VCaP (cell line): Measurements from ENCODE around the gene LMNTD1.

Experiments used
- H3K27ac ChIP-seq: fragments of 450-650 bp; 2 replicates; pipeline ENCODE4 v1.5.1; 2017
- TF ChIP-seq, protein P1 (sequence below): fragments of 450-650 bp; conservative IDR thresholded peaks from 2 replicates; pipeline ENCODE4 v1.5.1; 2017; ENCODE audit warnings: mild to moderate bottlenecking, moderate library complexity

Gene LMNTD1

DNA sequence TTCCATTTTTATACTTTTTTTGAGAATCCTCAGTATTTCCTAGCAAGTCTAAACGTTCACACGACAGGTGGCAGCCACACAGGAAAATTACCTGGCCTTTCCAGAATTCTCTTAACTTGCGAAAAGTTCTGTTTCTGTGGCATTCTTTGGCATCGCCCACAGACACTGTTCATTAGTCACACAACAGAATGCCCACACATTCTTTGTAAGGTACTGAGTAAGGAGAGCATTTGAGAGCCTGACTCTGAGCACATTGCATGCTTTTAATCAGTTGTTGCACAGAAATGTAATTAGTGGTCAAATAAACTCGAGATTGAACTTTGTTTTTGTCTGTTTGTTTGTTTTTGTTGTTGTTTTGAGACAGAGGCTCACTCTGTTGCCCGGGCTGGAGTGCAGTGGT, 52.4 kb downstream of the LMNTD1 start:
- H3K27ac ChIP-seq, result no peak overlapping the region
- TF ChIP-seq, protein P1, sequence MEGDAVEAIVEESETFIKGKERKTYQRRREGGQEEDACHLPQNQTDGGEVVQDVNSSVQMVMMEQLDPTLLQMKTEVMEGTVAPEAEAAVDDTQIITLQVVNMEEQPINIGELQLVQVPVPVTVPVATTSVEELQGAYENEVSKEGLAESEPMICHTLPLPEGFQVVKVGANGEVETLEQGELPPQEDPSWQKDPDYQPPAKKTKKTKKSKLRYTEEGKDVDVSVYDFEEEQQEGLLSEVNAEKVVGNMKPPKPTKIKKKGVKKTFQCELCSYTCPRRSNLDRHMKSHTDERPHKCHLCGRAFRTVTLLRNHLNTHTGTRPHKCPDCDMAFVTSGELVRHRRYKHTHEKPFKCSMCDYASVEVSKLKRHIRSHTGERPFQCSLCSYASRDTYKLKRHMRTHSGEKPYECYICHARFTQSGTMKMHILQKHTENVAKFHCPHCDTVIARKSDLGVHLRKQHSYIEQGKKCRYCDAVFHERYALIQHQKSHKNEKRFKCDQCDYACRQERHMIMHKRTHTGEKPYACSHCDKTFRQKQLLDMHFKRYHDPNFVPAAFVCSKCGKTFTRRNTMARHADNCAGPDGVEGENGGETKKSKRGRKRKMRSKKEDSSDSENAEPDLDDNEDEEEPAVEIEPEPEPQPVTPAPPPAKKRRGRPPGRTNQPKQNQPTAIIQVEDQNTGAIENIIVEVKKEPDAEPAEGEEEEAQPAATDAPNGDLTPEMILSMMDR, result no peak

- H3K27ac ChIP-seq, result no peak overlapping the region
- TF ChIP-seq, protein P1, result no peak
Measured at GRCh38 chr12:25497021-25497420, 56.1 kb downstream of the LMNTD1 start.

GRCh38 chr12:25496098-25496587, 56.9 kb downstream of the LMNTD1 start:
- H3K27ac ChIP-seq, result no peak overlapping the region
- TF ChIP-seq, protein P1, result no peak

GRCh38 chr12:25495331-25496097, 57.6 kb downstream of the LMNTD1 start:
- no peak overlapping the region for H3K27ac ChIP-seq

GRCh38 chr12:25494926-25495325, 58.2 kb downstream of the LMNTD1 start:
- H3K27ac ChIP-seq, result no peak overlapping the region
- TF ChIP-seq, protein P1, result no peak

More at GRCh38 chr12:25495331-25496097, 57.6 kb downstream of the LMNTD1 start:
- TF ChIP-seq, protein P1, result no peak

- TF ChIP-seq, protein P1, result no peak
- H3K27ac ChIP-seq, result no peak overlapping the region
Measured at GRCh38 chr12:25493682-25494081, 59.4 kb downstream of the LMNTD1 start.

DNA sequence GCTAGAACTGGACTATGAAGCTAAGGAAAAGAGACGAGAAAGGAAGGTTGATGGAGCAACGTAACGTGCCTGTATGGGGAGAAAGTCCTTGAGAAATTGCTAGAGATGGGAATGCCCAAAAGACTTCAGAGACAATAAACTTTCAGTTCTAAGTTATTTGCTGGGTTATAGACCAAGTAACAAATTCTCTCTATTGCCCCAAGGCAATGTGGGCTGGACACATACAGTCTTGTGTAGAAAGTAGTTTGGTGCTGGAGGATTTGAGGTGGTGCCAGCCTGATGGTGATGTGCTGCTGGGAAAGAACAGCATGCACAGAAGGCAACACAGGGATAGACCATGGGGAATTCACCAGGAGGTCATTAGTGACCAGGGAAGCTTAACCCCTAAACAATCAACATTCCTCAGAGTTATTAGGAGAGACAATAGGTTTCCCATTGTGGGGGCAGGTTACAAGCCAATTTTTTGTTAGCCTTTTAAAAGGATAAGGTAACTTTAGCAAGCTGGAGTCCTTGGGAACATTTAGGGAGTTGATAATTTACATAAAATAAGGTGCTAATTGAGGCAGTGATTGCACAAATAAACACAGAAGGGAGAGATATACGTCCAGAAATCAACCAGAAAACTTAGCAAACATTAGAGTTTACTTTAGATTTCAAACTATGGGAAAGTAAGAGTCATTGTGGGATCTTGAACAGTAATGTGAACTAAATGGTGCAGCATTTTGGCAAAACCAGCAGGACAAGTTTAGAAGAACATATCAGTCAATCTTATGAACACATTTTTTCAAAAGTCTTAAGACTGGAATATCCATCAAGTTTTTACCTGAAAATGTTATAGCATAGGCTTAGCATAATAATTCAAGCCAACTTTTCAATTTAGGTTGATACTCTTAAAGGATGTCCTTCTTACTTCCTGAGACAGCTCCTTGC, 61.4 kb downstream of the LMNTD1 start:
- TF ChIP-seq, protein P1, result no peak
- no peak overlapping the region for H3K27ac ChIP-seq

DNA sequence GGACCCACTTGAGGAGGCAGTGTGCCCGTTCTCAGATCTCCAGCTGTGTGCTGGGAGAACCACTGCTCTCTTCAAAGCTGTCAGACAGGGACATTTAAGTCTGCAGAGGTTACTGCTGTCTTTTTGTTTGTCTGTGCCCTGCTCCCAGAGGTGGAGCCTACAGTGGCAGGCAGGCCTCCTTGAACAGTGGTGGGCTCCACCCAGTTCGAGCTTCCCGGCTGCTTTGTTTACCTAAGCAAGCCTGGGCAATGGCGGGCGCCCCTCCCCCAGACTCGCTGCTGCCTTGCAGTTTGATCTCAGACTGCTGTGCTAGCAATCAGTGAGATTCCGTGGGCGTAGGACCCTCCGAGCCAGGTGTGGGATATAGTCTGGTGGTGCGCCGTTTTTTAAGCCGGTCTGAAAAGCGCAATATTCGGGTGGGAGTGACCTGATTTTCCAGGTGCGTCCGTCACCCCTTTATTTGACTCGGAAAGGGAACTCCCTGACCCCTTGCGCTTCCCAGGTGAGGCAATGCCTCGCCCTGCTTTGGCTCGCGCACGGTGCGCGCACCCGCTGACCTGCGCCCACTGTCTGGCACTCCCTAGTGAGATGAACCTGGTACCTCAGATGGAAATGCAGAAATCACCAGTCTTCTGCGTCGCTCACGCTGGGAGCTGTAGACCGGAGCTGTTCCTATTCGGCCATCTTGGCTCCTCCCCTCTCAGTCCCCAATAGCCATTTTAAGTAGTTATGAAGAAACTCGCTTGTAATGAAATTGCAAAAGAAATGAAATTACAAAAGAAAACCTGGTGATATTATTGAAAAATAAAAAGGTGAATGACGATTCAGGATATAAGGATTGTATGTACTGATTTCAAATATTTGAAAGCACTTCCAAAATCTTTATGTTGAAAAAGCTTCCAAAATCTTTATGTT, 63.9 kb downstream of the LMNTD1 start:
- peak overlapping the region; percentile 93 for H3K27ac ChIP-seq
